ENCODE results near the gene ADAM19. TPM values are rescaled to one million over a fixed set of nuclear protein-coding genes. Genes with fewer than 3 reads are reported as not detected.

ADAM19 gene
- total RNA-seq, 3 donors from 2014 or later, result 1.9 to 3.6 (median 3.5) TPM

DNA sequence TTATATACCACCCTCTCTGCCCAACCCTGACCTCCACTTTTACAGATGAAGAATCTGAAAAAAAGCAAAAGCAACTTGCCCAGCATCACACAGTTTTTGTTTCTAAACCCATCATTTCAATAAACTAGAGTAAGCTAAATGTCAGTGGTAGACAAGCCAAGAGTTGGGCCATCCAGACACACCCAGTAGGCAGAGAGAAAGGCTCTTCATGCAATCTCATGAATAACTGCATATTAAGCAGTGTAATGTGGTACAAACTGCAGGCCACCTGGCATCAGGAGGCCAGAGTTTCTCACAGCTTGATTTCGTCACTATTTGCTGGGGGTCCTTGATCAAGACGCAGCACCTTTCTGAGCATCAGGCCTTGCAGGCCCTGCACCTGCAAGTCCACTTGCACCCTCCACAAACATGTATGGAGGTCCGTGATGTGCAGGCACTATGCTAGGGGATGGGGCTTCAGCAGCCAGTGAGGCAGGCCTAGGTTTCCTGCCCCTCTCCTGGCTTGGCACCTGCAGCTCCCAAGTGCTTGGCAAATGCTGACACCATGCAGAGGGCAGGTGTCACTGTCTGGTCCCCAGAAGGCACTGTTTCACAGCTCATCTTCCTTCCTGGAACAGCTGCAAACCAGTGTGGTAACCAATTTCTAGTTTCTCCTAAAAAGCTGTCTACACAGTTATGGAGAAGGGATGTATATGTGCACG, 29.8 kb downstream of the ADAM19 start:
- no peaks in the 10 kb centered on the region for H3K36me3 ChIP-seq
- DNase-seq (ENCODE audit: low spot score in 2 of 2), result no peak
- intact Hi-C loops (cut with DNase I; ENCODE audit: low total_unique reads), result no loop called here
- H3K4me3 ChIP-seq, result no peak overlapping the region
- H3K9me3 ChIP-seq, result no peaks in the 10 kb centered on the region
- no peak overlapping the region for H3K27ac ChIP-seq
- TF ChIP-seq POLR2AphosphoS5 (IDR thresholded peaks at IDR 0.05), result no peak
- no peak for TF ChIP-seq POLR2A (IDR thresholded peaks at IDR 0.05)
- TF ChIP-seq CTCF (IDR thresholded peaks at IDR 0.05), result no peak
- no peaks in the 10 kb centered on the region for H3K4me1 ChIP-seq
- no peaks in the 10 kb centered on the region for H3K27me3 ChIP-seq

DNA sequence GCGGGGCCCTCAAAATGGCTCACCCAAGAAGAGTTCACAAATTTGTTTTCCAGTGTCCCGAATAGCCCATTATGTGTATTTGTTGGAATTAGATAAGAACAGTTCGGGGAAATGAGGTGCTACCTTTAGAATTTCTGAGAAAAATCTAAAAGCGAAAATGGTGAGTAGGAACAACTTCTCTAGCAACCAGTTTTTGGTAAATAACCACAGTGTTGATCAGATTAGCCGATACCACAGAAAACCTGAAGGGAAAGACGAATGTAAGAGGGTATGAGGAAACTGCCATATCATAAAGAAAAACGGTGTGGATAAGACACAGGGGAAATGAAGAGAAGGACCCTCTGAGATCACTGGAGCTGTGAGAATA, 31.0 kb downstream of the ADAM19 start:
- H3K27me3 ChIP-seq, result no peaks in the 10 kb centered on the region
- intact Hi-C loops (cut with DNase I; ENCODE audit: low total_unique reads), result no loop called here
- H3K27ac ChIP-seq, result peak overlapping the region in 1 of 2 donors; percentile 38
- no peaks in the 10 kb centered on the region for H3K36me3 ChIP-seq
- no peaks in the 10 kb centered on the region for H3K4me1 ChIP-seq
- TF ChIP-seq POLR2A (IDR thresholded peaks at IDR 0.05) (no peak), CTCF (IDR thresholded peaks at IDR 0.05) (no peak), POLR2AphosphoS5 (IDR thresholded peaks at IDR 0.05) (no peak)
- H3K9me3 ChIP-seq, result no peaks in the 10 kb centered on the region
- no peak overlapping the region for H3K4me3 ChIP-seq
- no peak for DNase-seq (ENCODE audit: low spot score in 2 of 2)

- no peak for TF ChIP-seq POLR2AphosphoS5 (IDR thresholded peaks at IDR 0.05)
- TF ChIP-seq CTCF (IDR thresholded peaks at IDR 0.05), result no peak
- TF ChIP-seq POLR2A (IDR thresholded peaks at IDR 0.05), result no peak
- Histone ChIP-seq H3K4me3 (no peak overlapping the region), H3K9me3 (no peaks in the 10 kb centered on the region), H3K4me1 (no peaks in the 10 kb centered on the region), H3K27me3 (no peaks in the 10 kb centered on the region), H3K27ac (peak overlapping the region in 1 of 2 donors; percentile 38), H3K36me3 (no peaks in the 10 kb centered on the region)
- intact Hi-C loops (cut with DNase I; ENCODE audit: low total_unique reads), result no loop called here
- no peak for DNase-seq (ENCODE audit: low spot score in 2 of 2)
These were observed 31.6 kb downstream of the ADAM19 start for GRCh38 chr5:157543825-157544622.

GRCh38 chr5:157542282-157543000, 33.1 kb downstream of the ADAM19 start:
- H3K4me3 ChIP-seq, result no peak overlapping the region
- DNase-seq (ENCODE audit: low spot score in 2 of 2), result no peak
- H3K9me3 ChIP-seq, result no peaks in the 10 kb centered on the region
- intact Hi-C loops (cut with DNase I; ENCODE audit: low total_unique reads), result no loop called here
- TF ChIP-seq CTCF (IDR thresholded peaks at IDR 0.05), result no peak
- no peak for TF ChIP-seq POLR2AphosphoS5 (IDR thresholded peaks at IDR 0.05)
- no peak for TF ChIP-seq POLR2A (IDR thresholded peaks at IDR 0.05)
- H3K4me1 ChIP-seq, result no peaks in the 10 kb centered on the region
- peak overlapping the region in 1 of 2 donors; percentile 32 for H3K27ac ChIP-seq
- H3K36me3 ChIP-seq, result no peaks in the 10 kb centered on the region
- no peaks in the 10 kb centered on the region for H3K27me3 ChIP-seq

All from breast epithelium (tissue), 4 donors.